ENCODE measurements around the gene LSS.
"Not testable (repeated sequence)": the region's sequence is repeated elsewhere in the genome, so short reads cannot be mapped to it uniquely, and the experiment has no call there.

Gene LSS

GRCh38 chr21:46152927-46153246 lies 75.7 kb downstream of the LSS start:
- no peak for DNase-seq (ENCODE audit: low read depth in 2 of 2)

GRCh38 chr21:46151989-46152926 lies 76.3 kb downstream of the LSS start:
- no peak for DNase-seq (ENCODE audit: low read depth in 2 of 2)

GRCh38 chr21:46151261-46151988 lies 77.1 kb downstream of the LSS start:
- DNase-seq (ENCODE audit: low read depth in 2 of 2): no peak

GRCh38 chr21:46150491-46151121 lies 78.0 kb downstream of the LSS start:
- DNase-seq (ENCODE audit: low read depth in 2 of 2): no peak

- DNase-seq (ENCODE audit: low read depth in 2 of 2): no peak
Measured at GRCh38 chr21:46150073-46150472, 78.5 kb downstream of the LSS start.

GRCh38 chr21:46149205-46149901 lies 79.2 kb downstream of the LSS start:
- no peak for DNase-seq (ENCODE audit: low read depth in 2 of 2)

GRCh38 chr21:46148106-46148505 lies 80.5 kb downstream of the LSS start:
- no peak for DNase-seq (ENCODE audit: low read depth in 2 of 2)

- DNase-seq (ENCODE audit: low read depth in 2 of 2): peak; percentile 28 to 42
Measured at GRCh38 chr21:46147429-46147828, 81.1 kb downstream of the LSS start.

GRCh38 chr21:46146856-46147255 lies 81.7 kb downstream of the LSS start:
- DNase-seq (ENCODE audit: low read depth in 2 of 2): no peak

- DNase-seq (ENCODE audit: low read depth in 2 of 2): no peak
Measured at GRCh38 chr21:46145840-46146691, 82.5 kb downstream of the LSS start.

GRCh38 chr21:46145159-46145839 lies 83.3 kb downstream of the LSS start:
- DNase-seq (ENCODE audit: low read depth in 2 of 2): no peak

GRCh38 chr21:46144464-46145070 lies 84.0 kb downstream of the LSS start:
- DNase-seq (ENCODE audit: low read depth in 2 of 2): no peak

- no peak for DNase-seq (ENCODE audit: low read depth in 2 of 2)
Measured at GRCh38 chr21:46142582-46143473, 85.7 kb downstream of the LSS start.

- DNase-seq (ENCODE audit: low read depth in 2 of 2): no peak
Measured at GRCh38 chr21:46141767-46142581, 86.6 kb downstream of the LSS start.

GRCh38 chr21:46140352-46141003 lies 88.1 kb downstream of the LSS start:
- DNase-seq (ENCODE audit: low read depth in 2 of 2): not testable (repeated sequence)

- no peak for DNase-seq (ENCODE audit: low read depth in 2 of 2)
Measured at GRCh38 chr21:46139686-46140085, 88.9 kb downstream of the LSS start.

GRCh38 chr21:46138383-46138970 lies 90.1 kb downstream of the LSS start:
- DNase-seq (ENCODE audit: low read depth in 2 of 2): no peak

Measured in stimulated activated CD8-positive, alpha-beta memory T cell treated with anti-CD3 and anti-CD28 coated beads, Interleukin-15, amount 100 ng/mL, for 48 hours (primary cell).